ENCODE data around the gene SLC35F1.

DNA sequence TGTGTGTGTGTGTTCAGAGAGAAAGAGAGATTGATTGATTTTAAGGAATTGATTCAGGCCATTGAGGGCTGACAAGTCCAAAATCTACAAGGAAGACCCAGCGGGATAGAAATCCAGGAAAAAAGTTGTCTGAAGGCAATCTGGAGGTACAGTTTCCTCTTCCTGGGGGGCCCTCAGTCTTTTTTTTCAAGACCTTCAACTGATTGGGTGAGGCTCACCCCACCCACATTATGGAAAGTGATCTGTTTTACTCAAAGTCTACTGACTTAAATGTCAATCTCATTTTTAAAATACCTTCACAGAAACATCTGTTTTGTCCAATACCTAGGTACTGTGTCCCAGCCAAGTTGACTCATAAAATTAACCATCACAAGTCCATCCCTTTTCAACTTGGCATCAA lies 398.0 kb downstream of the SLC35F1 start:
- TF ChIP-seq, protein P1, sequence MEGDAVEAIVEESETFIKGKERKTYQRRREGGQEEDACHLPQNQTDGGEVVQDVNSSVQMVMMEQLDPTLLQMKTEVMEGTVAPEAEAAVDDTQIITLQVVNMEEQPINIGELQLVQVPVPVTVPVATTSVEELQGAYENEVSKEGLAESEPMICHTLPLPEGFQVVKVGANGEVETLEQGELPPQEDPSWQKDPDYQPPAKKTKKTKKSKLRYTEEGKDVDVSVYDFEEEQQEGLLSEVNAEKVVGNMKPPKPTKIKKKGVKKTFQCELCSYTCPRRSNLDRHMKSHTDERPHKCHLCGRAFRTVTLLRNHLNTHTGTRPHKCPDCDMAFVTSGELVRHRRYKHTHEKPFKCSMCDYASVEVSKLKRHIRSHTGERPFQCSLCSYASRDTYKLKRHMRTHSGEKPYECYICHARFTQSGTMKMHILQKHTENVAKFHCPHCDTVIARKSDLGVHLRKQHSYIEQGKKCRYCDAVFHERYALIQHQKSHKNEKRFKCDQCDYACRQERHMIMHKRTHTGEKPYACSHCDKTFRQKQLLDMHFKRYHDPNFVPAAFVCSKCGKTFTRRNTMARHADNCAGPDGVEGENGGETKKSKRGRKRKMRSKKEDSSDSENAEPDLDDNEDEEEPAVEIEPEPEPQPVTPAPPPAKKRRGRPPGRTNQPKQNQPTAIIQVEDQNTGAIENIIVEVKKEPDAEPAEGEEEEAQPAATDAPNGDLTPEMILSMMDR (IDR thresholded peaks at IDR 0.05), result no peak
- no peak for TF ChIP-seq EZH2 (IDR thresholded peaks at IDR 0.05)
